Nephron progenitor cell (in vitro differentiated cells): Measurements from ENCODE around the gene TCTA.
"Not testable (repeated sequence)": the region's sequence is repeated elsewhere in the genome, so short reads cannot be mapped to it uniquely, and the experiment has no call there.

Experiments used
- DNase-seq: peaks from one replicate; pipeline ENCODE4 v3.0.0; 2021
- H3K27ac Mint-ChIP-seq: 2 replicates; pipeline ENCODE4 v1.8.0; 2021; ENCODE audit warnings: mild to moderate bottlenecking, moderate library complexity, mixed read lengths
- H3K27me3 Mint-ChIP-seq: 2 replicates; pipeline ENCODE4 v1.8.0; 2021; ENCODE audit warnings: mild to moderate bottlenecking, low read depth, mixed read lengths; ENCODE audit not compliant: poor library complexity
- H3K36me3 Mint-ChIP-seq: 2 replicates; pipeline ENCODE4 v1.8.0; 2021; ENCODE audit warnings: low read depth, mixed read lengths
- H3K4me1 Mint-ChIP-seq: 2 replicates; pipeline ENCODE4 v1.8.0; 2021; ENCODE audit warnings: mixed read lengths
- H3K4me3 Mint-ChIP-seq: 2 replicates; pipeline ENCODE4 v1.8.0; 2021; ENCODE audit warnings: mild to moderate bottlenecking, moderate library complexity, mixed read lengths
- H3K9me3 Mint-ChIP-seq: 2 replicates; pipeline ENCODE4 v1.8.0; 2021; ENCODE audit warnings: mild to moderate bottlenecking, moderate library complexity, mixed read lengths
- CTCF ChIP-seq: fragments of 200-600 bp; sonication (generic); IDR thresholded peaks from 2 replicates; pipeline ENCODE4 v1.5.0; 2021; ENCODE audit warnings: antibody characterized with exemption

TCTA gene

GRCh38 chr3:49388289-49388820 is 23.9 kb upstream of the TCTA start:
- no peak for TF ChIP-seq CTCF
- no peak for DNase-seq
- peaks cover 42% of the 10 kb centered on the region for H3K36me3 Mint-ChIP-seq
- H3K9me3 Mint-ChIP-seq = peaks cover 2% of the 10 kb centered on the region
- H3K4me1 Mint-ChIP-seq = peaks cover 8% of the 10 kb centered on the region
- no peak overlapping the region for H3K27ac Mint-ChIP-seq
- H3K4me3 Mint-ChIP-seq = no peak overlapping the region
- H3K27me3 Mint-ChIP-seq = no peaks in the 10 kb centered on the region

GRCh38 chr3:49389297-49389696 is 22.9 kb upstream of the TCTA start:
- Mint-ChIP-seq H3K27me3 (no peaks in the 10 kb centered on the region), H3K4me1 (peaks cover 10% of the 10 kb centered on the region)

GRCh38 chr3:49391310-49391709 is 20.9 kb upstream of the TCTA start:
- H3K36me3 Mint-ChIP-seq = peaks cover 45% of the 10 kb centered on the region
- not testable (repeated sequence) for H3K4me1 Mint-ChIP-seq, H3K9me3 Mint-ChIP-seq, H3K4me3 Mint-ChIP-seq, H3K27ac Mint-ChIP-seq, H3K27me3 Mint-ChIP-seq, DNase-seq

More at GRCh38 chr3:49389297-49389696, 22.9 kb upstream of the TCTA start:
- no peak for TF ChIP-seq CTCF
- Mint-ChIP-seq H3K4me3 (no peak overlapping the region), H3K9me3 (no peaks in the 10 kb centered on the region), H3K36me3 (peaks cover 35% of the 10 kb centered on the region), H3K27ac (no peak overlapping the region)
- DNase-seq = no peak

GRCh38 chr3:49397470-49397869 is 14.8 kb upstream of the TCTA start:
- Mint-ChIP-seq H3K36me3 (peaks cover 66% of the 10 kb centered on the region), H3K27me3 (no peaks in the 10 kb centered on the region), H3K4me3 (no peak overlapping the region), H3K9me3 (peaks cover 4% of the 10 kb centered on the region), H3K27ac (peak overlapping the region; percentile 10), H3K4me1 (peaks cover 21% of the 10 kb centered on the region)
- no peak for DNase-seq
- no peak for TF ChIP-seq CTCF

- Mint-ChIP-seq H3K4me3 (no peak overlapping the region), H3K9me3 (peaks cover 4% of the 10 kb centered on the region), H3K27ac (no peak overlapping the region), H3K27me3 (no peaks in the 10 kb centered on the region), H3K4me1 (peaks cover 11% of the 10 kb centered on the region), H3K36me3 (peaks cover 76% of the 10 kb centered on the region)
- DNase-seq = no peak
- no peak for TF ChIP-seq CTCF
These were observed 12.8 kb upstream of the TCTA start for GRCh38 chr3:49399461-49399860.

- H3K36me3 Mint-ChIP-seq = peaks cover 67% of the 10 kb centered on the region
- DNase-seq = no peak
- H3K4me3 Mint-ChIP-seq = no peak overlapping the region
- no peak for TF ChIP-seq CTCF
- H3K9me3 Mint-ChIP-seq = no peaks in the 10 kb centered on the region
- H3K4me1 Mint-ChIP-seq = peaks cover 22% of the 10 kb centered on the region
- no peaks in the 10 kb centered on the region for H3K27me3 Mint-ChIP-seq
- no peak overlapping the region for H3K27ac Mint-ChIP-seq
These were observed 10.5 kb upstream of the TCTA start for GRCh38 chr3:49401766-49402165.
